GM12873 (cell line): ENCODE results near the gene ERCC5.
A peak's percentile ranks its signal among the peaks of the same experiment; 100 is the strongest.

Experiments
- CTCF ChIP-seq: IDR thresholded peaks from 2 replicates; pipeline ENCODE4 v1.5.1; 2012; ENCODE audit warnings: low read depth, mild to moderate bottlenecking, moderate library complexity, low read length, control low read depth; ENCODE audit not compliant: insufficient read depth; ENCODE audit errors: missing control alignments

Gene ERCC5

DNA sequence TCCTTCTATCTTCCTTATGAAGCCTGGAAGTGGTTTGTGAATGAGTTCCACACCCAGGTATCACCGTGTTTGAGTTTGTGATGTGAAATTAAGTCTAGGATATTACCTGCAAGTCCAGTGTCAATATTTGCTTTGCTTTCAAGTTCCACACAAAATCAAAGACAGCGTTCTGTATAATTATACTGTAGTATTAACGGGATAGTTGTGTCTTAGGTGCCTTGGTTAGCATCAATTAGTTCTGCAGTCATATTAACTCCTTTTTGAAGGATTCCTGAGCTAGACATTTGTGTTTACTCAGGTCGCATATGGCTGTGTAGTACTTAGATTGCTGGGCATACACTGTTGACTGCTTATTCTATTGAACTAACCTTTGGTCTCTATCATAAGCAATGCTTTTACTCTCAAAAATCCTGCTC, 54.4 kb downstream of the ERCC5 start:
- TF ChIP-seq CTCF: no peak

DNA sequence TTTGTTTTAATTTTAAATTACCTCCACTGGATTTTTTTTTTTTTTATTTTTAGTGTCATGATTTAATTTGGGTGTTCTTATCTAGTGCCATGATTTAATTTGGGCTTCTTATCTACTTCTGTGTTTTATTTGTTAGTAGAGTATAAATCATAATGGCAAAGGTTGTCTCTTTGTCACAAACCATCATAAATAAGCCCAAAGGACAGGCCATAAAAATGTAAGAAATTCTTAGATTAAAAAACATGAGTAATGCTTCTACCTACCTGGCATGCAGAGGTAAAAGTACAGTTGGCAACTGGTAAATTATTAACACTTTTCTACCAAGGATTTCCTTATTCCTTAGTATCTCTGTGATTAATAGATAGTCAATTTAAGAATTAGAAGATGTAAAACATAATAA, 55.2 kb downstream of the ERCC5 start:
- TF ChIP-seq CTCF: no peak

DNA sequence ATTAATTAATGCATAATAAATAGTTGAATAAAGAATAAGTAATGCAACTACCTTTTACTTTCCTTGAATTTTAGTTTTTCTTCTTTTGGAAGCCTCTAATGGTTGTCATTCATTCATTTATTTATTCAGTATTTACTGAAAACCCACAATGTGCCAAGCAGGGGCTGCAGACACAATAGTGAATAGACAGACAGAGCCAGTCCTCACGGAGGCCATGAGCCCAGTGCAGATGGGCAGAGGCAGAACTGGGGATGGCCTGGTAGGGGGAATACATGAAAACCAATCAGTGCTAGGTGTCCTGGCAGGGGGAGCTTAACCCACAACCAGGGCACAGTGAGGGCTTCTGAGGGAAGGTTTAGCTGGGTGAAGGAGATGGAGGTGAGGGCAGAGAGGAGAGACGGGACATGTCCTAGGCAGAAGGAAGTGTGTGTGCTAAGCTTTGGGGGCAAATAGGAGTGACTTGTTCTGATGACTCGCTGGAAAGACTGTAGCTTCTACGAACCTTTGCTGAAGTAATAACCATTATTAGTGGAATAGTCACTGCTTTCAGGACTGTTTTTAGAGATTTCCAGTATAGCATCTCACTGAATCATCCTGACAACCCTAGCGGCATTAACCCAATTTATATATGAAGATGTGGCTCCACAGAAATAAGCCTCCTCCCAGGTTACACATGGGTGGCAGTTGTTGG, 55.9 kb downstream of the ERCC5 start:
- TF ChIP-seq CTCF: no peak

- no peak for TF ChIP-seq CTCF
Observed at GRCh38 chr13:102902789-102903347, 57.0 kb downstream of the ERCC5 start.

- TF ChIP-seq CTCF: peak; percentile 51
Observed at GRCh38 chr13:102903659-102904407, 58.0 kb downstream of the ERCC5 start.

- TF ChIP-seq CTCF: no peak
Observed at GRCh38 chr13:102904408-102904862, 58.6 kb downstream of the ERCC5 start.

- TF ChIP-seq CTCF: no peak
Observed at GRCh38 chr13:102905905-102906771, 60.3 kb downstream of the ERCC5 start.
